ENCODE data around the gene IL1RAP. TPM values are rescaled to one million over a fixed set of nuclear protein-coding genes. Genes with fewer than 3 reads are reported as not detected.

IL1RAP gene
- polyA plus RNA-seq, 3 donors: 8.0 to 12.6 (median 11.8) TPM

- H2AFZ ChIP-seq (ENCODE audit: insufficient read depth, low read depth, low read length, poor library complexity, severe bottlenecking): no peak overlapping the region
- no peak overlapping the region for H3K27ac Mint-ChIP-seq
- intact Hi-C loops (cut with micrococcal nuclease): no loop called here
- H3K4me1 Mint-ChIP-seq: no peaks in the 10 kb centered on the region
- no peak overlapping the region for H3K27ac ChIP-seq (ENCODE audit: low read depth in 1 of 2, low read length in 2 of 2)
- no peak overlapping the region for H3K4me3 ChIP-seq (replicated peaks in 1 of 3; ENCODE audit: low read depth in 2 of 3, low read length in 3 of 3)
- H3K4me3 Mint-ChIP-seq: no peak overlapping the region
- no peaks in the 10 kb centered on the region for H3K4me1 ChIP-seq (ENCODE audit: control insufficient read depth in 1 of 2, insufficient read depth in 2 of 2, low read length in 2 of 2)
- H3K27me3 ChIP-seq (ENCODE audit: control insufficient read depth in 2 of 2, insufficient read depth in 2 of 2, low read length in 2 of 2): no peaks in the 10 kb centered on the region
- peaks cover 0 to 17% of the 10 kb centered on the region in 2 donors for H3K36me3 ChIP-seq (replicated peaks in 1 of 2; ENCODE audit: control insufficient read depth in 1 of 2, insufficient read depth in 2 of 2, low read length in 2 of 2)
- TF ChIP-seq CTCF (IDR thresholded peaks at IDR 0.05): no peak
- peaks cover 0 to 4% of the 10 kb centered on the region in 2 donors for H3K9me3 ChIP-seq (replicated peaks in 1 of 2; ENCODE audit: control insufficient read depth in 1 of 2, insufficient read depth in 1 of 2, low read length in 2 of 2)
- peaks cover 4 to 25% (median 10%) of the 10 kb centered on the region in 7 donors for H3K9me3 Mint-ChIP-seq
- no peak overlapping the region for H3K9ac ChIP-seq (ENCODE audit: insufficient read depth, low read length, poor library complexity, severe bottlenecking)
- no peak for DNase-seq
- no peaks in the 10 kb centered on the region for H3K79me2 ChIP-seq (ENCODE audit: insufficient read depth, low read length)
- H3K4me2 ChIP-seq (replicated peaks; ENCODE audit: extremely low read depth, low read length, poor library complexity, severe bottlenecking): no peak overlapping the region
- H3K27me3 Mint-ChIP-seq (ENCODE audit: low read depth in 3 of 3): peaks cover 0 to 1% (median 0%) of the 10 kb centered on the region in 3 donors
- peaks cover 21 to 28% of the 10 kb centered on the region in 2 donors for H3K36me3 Mint-ChIP-seq
- no peaks in the 10 kb centered on the region for H4K20me1 ChIP-seq (ENCODE audit: insufficient read depth, low read length)
Measured at GRCh38 chr3:190552021-190552420, 38.1 kb downstream of the IL1RAP start.

- no peaks in the 10 kb centered on the region for H3K4me1 ChIP-seq (ENCODE audit: control insufficient read depth in 1 of 2, insufficient read depth in 2 of 2, low read length in 2 of 2)
- H3K27ac ChIP-seq (ENCODE audit: low read depth in 1 of 2, low read length in 2 of 2): no peak overlapping the region
- peaks cover 0 to 20% of the 10 kb centered on the region in 2 donors for H3K36me3 ChIP-seq (replicated peaks in 1 of 2; ENCODE audit: control insufficient read depth in 1 of 2, insufficient read depth in 2 of 2, low read length in 2 of 2)
- H3K9ac ChIP-seq (ENCODE audit: insufficient read depth, low read length, poor library complexity, severe bottlenecking): no peak overlapping the region
- Mint-ChIP-seq H3K4me3 (no peak overlapping the region), H3K27me3 (ENCODE audit: low read depth in 3 of 3) (peaks cover 0 to 1% (median 0%) of the 10 kb centered on the region in 3 donors), H3K9me3 (peaks cover 4 to 25% (median 10%) of the 10 kb centered on the region in 7 donors), H3K36me3 (peaks cover 26 to 28% of the 10 kb centered on the region in 2 donors), H3K27ac (no peak overlapping the region), H3K4me1 (no peaks in the 10 kb centered on the region)
- no peak for TF ChIP-seq CTCF (IDR thresholded peaks at IDR 0.05)
- peaks cover 0 to 4% of the 10 kb centered on the region in 2 donors for H3K9me3 ChIP-seq (replicated peaks in 1 of 2; ENCODE audit: control insufficient read depth in 1 of 2, insufficient read depth in 1 of 2, low read length in 2 of 2)
- no peak overlapping the region for H3K4me2 ChIP-seq (replicated peaks; ENCODE audit: extremely low read depth, low read length, poor library complexity, severe bottlenecking)
- H3K4me3 ChIP-seq (replicated peaks in 1 of 3; ENCODE audit: low read depth in 2 of 3, low read length in 3 of 3): no peak overlapping the region
- intact Hi-C loops (cut with micrococcal nuclease): no loop called here
- H3K79me2 ChIP-seq (ENCODE audit: insufficient read depth, low read length): no peaks in the 10 kb centered on the region
- H4K20me1 ChIP-seq (ENCODE audit: insufficient read depth, low read length): no peaks in the 10 kb centered on the region
- H2AFZ ChIP-seq (ENCODE audit: insufficient read depth, low read depth, low read length, poor library complexity, severe bottlenecking): no peak overlapping the region
- WGBS (ENCODE audit: insufficient coverage): 100% methylated on average over 7 of the region's 16 CpGs
- no peak for DNase-seq
- no peaks in the 10 kb centered on the region for H3K27me3 ChIP-seq (ENCODE audit: control insufficient read depth in 2 of 2, insufficient read depth in 2 of 2, low read length in 2 of 2)
Measured at GRCh38 chr3:190552969-190553759, 39.3 kb downstream of the IL1RAP start.

All from CD14-positive monocyte (primary cell).